ENCODE measurements around the gene ITGAE. TPM values are rescaled to one million over a fixed set of nuclear protein-coding genes. Genes with fewer than 3 reads are reported as not detected.

The ITGAE gene
- total RNA-seq, 1 donor from 2014 or later = 16.7 TPM

DNA sequence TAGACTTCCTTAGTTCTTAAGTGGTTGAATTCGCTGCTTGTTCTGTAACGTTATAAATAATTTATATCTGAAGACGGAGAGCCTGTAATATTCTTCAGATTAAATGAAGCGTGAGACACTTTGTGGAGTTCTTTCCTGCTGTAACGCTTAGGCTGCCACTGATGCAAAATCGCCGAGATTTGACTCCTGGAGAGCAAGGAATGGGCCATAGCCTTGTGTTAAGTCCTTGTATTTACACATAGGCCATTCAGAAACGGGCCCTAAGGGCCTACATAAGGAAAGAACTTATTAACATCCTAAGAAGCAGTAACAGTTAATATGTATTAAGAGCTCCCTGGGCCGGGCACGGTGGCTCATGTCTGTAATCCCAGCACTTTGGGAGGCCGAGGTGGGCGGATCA is 131.4 kb downstream of the ITGAE start:
- Histone ChIP-seq H3K9ac (ENCODE audit: low read depth in 1 of 3, low read length in 3 of 3) (peak overlapping the region; percentile 89 to 99 (median 97)), H3K36me3 (ENCODE audit: control insufficient read depth in 3 of 3, insufficient read depth in 3 of 3, low read length in 3 of 3) (peaks cover under 1 to 9% (median 4%) of the 10 kb centered on the region in 3 donors), H3K27me3 (ENCODE audit: control insufficient read depth in 3 of 3, insufficient read depth in 3 of 3, low read length in 3 of 3) (no peaks in the 10 kb centered on the region), H3K4me3 (ENCODE audit: low read length in 3 of 3) (peak overlapping the region; percentile 82 to 96 (median 94)), H3K9me3 (ENCODE audit: control insufficient read depth in 3 of 3, low read length in 3 of 3) (no peaks in the 10 kb centered on the region), H3K4me1 (ENCODE audit: control insufficient read depth in 3 of 3, insufficient read depth in 3 of 3, low read length in 3 of 3) (peaks cover 31 to 44% (median 35%) of the 10 kb centered on the region in 3 donors), H3K27ac (ENCODE audit: low read depth, low read length) (peak overlapping the region; percentile 95)

DNA sequence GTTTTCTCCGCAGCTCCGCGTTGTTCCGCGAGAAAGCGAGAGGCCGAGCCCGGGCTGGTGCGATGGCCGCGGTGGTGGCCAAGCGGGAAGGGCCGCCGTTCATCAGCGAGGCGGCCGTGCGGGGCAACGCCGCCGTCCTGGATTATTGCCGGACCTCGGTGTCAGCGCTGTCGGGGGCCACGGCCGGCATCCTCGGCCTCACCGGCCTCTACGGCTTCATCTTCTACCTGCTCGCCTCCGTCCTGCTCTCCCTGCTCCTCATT is 132.0 kb downstream of the ITGAE start:
- Histone ChIP-seq H3K27me3 (ENCODE audit: control insufficient read depth in 3 of 3, insufficient read depth in 3 of 3, low read length in 3 of 3) (no peaks in the 10 kb centered on the region), H3K27ac (ENCODE audit: low read depth, low read length) (peak overlapping the region; percentile 95), H3K36me3 (ENCODE audit: control insufficient read depth in 3 of 3, insufficient read depth in 3 of 3, low read length in 3 of 3) (peaks cover 6 to 14% (median 6%) of the 10 kb centered on the region in 3 donors), H3K4me1 (ENCODE audit: control insufficient read depth in 3 of 3, insufficient read depth in 3 of 3, low read length in 3 of 3) (peaks cover 31 to 44% (median 35%) of the 10 kb centered on the region in 3 donors), H3K9ac (ENCODE audit: low read depth in 1 of 3, low read length in 3 of 3) (peak overlapping the region; percentile 89 to 99 (median 97)), H3K4me3 (ENCODE audit: low read length in 3 of 3) (peak overlapping the region; percentile 82 to 96 (median 94)), H3K9me3 (ENCODE audit: control insufficient read depth in 3 of 3, low read length in 3 of 3) (no peaks in the 10 kb centered on the region)

DNA sequence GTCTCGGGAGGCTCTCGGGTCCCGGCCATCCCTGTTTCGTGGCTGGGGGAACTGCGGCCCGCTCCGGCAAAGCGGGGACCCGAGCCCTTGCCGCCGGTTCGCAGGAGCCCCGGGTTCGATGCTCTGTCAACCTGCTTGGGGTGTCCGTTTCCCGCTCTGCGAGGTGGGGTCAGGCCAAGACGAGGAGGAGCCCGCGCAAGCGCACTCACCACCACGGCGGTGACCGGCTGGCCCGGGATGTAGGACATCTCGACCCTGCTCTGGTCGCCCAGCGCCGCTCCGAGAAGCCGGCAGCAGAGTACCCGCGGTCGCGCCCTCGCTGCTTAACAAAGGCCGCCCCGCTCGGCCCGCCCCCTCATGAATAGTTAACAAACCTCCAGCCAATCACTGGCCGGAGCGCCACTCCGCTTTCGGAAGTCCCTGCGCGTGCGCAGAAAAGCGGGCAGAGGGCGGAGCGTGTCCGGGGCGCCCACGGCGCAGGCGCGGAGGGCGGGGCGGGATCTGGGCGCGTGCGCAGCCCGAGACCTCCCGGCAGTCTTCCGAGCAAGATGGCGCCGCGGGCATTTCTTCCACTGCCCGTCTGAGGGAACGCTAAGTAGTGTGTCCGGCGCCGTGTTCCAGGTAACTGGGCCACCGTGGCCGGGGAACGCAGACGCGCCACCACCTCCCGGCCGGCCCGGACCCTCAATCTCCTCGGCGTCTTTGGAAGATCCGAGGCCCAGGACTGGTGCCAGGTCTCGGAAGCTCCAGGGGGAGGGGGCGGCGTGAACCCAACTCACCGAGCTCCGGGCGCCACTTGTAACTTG is 132.5 kb downstream of the ITGAE start, which contains the start of the genes EMC6 and TAX1BP3:
EMC6 (plus strand) TSS at position 534 of the 806 bp plus-strand sequence. CDS start 335 bp downstream, outside the sequence.
TAX1BP3 (minus strand) TSS at position 300 of the 806 bp plus-strand sequence; CDS start at position 248, 52 bp downstream.
- peaks cover 31 to 44% (median 35%) of the 10 kb centered on the region in 3 donors for H3K4me1 ChIP-seq (ENCODE audit: control insufficient read depth in 3 of 3, insufficient read depth in 3 of 3, low read length in 3 of 3)
- peaks cover 11 to 17% (median 12%) of the 10 kb centered on the region in 3 donors for H3K36me3 ChIP-seq (ENCODE audit: control insufficient read depth in 3 of 3, insufficient read depth in 3 of 3, low read length in 3 of 3)
- H3K27me3 ChIP-seq (ENCODE audit: control insufficient read depth in 3 of 3, insufficient read depth in 3 of 3, low read length in 3 of 3) = no peaks in the 10 kb centered on the region

DNA sequence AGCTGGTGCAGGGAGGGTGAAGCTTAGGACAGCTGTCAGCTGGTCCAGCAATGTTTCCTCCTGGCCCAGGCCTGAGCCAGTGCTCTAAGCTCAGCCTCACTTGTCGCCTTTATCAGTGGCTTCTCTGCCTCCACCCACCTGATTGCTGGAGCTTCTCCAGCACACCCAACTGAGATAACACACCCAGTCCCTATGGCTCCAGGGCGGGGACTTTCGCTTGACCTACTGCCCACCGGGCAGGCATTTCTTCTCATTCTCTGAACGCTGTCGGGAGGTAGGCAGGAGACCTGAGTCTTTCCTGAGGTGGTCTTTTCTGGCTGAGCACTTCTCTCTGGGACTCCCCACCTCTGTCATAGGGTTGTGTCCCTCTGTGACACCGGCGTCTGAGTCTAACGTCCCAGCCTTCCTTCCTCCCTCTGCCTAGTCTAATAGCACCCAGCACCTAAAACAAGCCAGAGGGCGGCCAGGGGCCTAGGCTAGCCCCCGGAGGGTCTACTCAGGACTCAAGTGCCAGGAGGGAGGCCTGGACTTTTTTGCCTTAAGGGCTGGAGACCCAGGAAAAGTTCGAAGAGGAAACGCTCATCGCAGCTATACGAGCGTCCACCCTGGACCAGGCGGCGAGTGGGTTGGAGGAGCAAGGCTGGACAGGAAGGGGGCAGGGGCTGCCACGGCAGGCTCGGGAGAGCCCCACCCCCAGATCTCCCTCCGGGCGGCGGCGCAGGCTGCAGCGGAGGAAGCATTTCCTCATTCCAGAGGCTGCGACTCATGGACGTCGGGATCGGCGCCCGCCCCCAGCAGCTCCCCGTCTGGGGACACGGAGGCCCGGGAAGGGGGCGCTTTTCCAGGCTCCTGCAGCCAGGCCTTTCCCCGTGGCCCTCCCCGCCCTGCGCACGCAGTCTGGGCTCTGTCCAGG is 133.4 kb downstream of the ITGAE start:
- peaks cover 17 to 21% (median 17%) of the 10 kb centered on the region in 3 donors for H3K36me3 ChIP-seq (ENCODE audit: control insufficient read depth in 3 of 3, insufficient read depth in 3 of 3, low read length in 3 of 3)
- no peaks in the 10 kb centered on the region for H3K9me3 ChIP-seq (ENCODE audit: control insufficient read depth in 3 of 3, low read length in 3 of 3)
- H3K4me3 ChIP-seq (ENCODE audit: low read length in 3 of 3) = peak overlapping the region; percentile 85 to 90 (median 87)
- peak overlapping the region; percentile 87 to 99 (median 94) for H3K9ac ChIP-seq (ENCODE audit: low read depth in 1 of 3, low read length in 3 of 3)
- peaks cover 31 to 44% (median 35%) of the 10 kb centered on the region in 3 donors for H3K4me1 ChIP-seq (ENCODE audit: control insufficient read depth in 3 of 3, insufficient read depth in 3 of 3, low read length in 3 of 3)
- peak overlapping the region; percentile 95 for H3K27ac ChIP-seq (ENCODE audit: low read depth, low read length)
- H3K27me3 ChIP-seq (ENCODE audit: control insufficient read depth in 3 of 3, insufficient read depth in 3 of 3, low read length in 3 of 3) = no peaks in the 10 kb centered on the region

More for the DNA sequence above, 132.5 kb downstream of the ITGAE start, which contains the start of the genes EMC6 and TAX1BP3:
- H3K9ac ChIP-seq (ENCODE audit: low read depth in 1 of 3, low read length in 3 of 3) = peak within 1 kb of the TSS; percentile 89 to 99 (median 97)
- H3K9me3 ChIP-seq (ENCODE audit: control insufficient read depth in 3 of 3, low read length in 3 of 3) = no peaks in the 10 kb centered on the region
- peak within 1 kb of the TSS; percentile 85 to 96 (median 94) for H3K4me3 ChIP-seq (ENCODE audit: low read length in 3 of 3)
- H3K27ac ChIP-seq (ENCODE audit: low read depth, low read length) = peak within 1 kb of the TSS; percentile 95

DNA sequence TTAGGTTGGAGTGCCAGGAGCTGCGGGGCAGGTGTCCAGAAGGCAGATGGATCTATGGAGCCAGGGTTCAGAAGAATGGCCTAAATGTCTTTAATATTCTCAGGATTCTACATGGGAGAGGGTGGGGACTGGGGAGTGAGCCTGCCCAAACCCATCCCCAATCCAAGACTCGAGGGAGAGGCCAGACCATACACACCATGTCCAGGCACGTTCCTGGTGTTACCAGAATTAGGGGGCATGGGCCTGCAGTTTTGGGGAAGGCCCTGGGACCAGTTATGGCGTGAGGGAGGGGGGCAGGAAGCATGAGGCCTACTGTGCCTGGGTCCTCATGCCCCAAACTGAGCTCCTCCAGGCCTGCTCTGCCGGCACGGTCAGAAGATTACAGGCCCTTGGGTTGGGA is 134.5 kb downstream of the ITGAE start:
- peaks cover 31 to 44% (median 35%) of the 10 kb centered on the region in 3 donors for H3K4me1 ChIP-seq (ENCODE audit: control insufficient read depth in 3 of 3, insufficient read depth in 3 of 3, low read length in 3 of 3)
- H3K36me3 ChIP-seq (ENCODE audit: control insufficient read depth in 3 of 3, insufficient read depth in 3 of 3, low read length in 3 of 3) = peaks cover 14 to 23% (median 17%) of the 10 kb centered on the region in 3 donors
- no peaks in the 10 kb centered on the region for H3K9me3 ChIP-seq (ENCODE audit: control insufficient read depth in 3 of 3, low read length in 3 of 3)
- peak overlapping the region; percentile 8 to 49 (median 19) for H3K4me3 ChIP-seq (ENCODE audit: low read length in 3 of 3)
- H3K27ac ChIP-seq (ENCODE audit: low read depth, low read length) = peak overlapping the region; percentile 95
- H3K27me3 ChIP-seq (ENCODE audit: control insufficient read depth in 3 of 3, insufficient read depth in 3 of 3, low read length in 3 of 3) = no peaks in the 10 kb centered on the region
- H3K9ac ChIP-seq (ENCODE audit: low read depth in 1 of 3, low read length in 3 of 3) = peak overlapping the region in 2 of 3 donors; percentile 51 to 94

DNA sequence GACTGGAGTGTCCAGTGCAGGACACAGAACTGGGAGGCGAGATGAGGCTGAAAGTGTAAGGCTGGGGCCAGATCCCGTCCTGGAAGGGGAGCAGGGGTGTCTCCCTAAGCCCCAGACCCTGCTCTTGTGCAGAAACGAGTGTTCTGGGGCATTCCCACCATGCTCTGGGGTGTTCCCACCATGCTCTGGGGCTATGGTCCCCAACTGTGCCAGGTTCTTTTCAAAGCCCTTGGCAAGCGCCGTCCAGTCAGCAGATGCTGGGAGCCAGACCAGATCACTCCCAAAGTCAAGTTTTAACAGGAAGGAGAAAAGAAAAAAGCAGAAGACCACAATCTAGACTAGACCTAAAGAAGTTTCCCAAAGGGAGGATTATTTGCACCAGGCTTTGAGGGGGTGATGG is 135.2 kb downstream of the ITGAE start:
- peak overlapping the region; percentile 19 to 67 (median 64) for H3K4me3 ChIP-seq (ENCODE audit: low read length in 3 of 3)
- peak overlapping the region in 2 of 3 donors; percentile 5 to 94 for H3K9ac ChIP-seq (ENCODE audit: low read depth in 1 of 3, low read length in 3 of 3)
- H3K36me3 ChIP-seq (ENCODE audit: control insufficient read depth in 3 of 3, insufficient read depth in 3 of 3, low read length in 3 of 3) = peaks cover 16 to 30% (median 19%) of the 10 kb centered on the region in 3 donors
- peak overlapping the region; percentile 95 for H3K27ac ChIP-seq (ENCODE audit: low read depth, low read length)
- H3K27me3 ChIP-seq (ENCODE audit: control insufficient read depth in 3 of 3, insufficient read depth in 3 of 3, low read length in 3 of 3) = no peaks in the 10 kb centered on the region
- peaks cover 34 to 44% (median 35%) of the 10 kb centered on the region in 3 donors for H3K4me1 ChIP-seq (ENCODE audit: control insufficient read depth in 3 of 3, insufficient read depth in 3 of 3, low read length in 3 of 3)
- H3K9me3 ChIP-seq (ENCODE audit: control insufficient read depth in 3 of 3, low read length in 3 of 3) = no peaks in the 10 kb centered on the region

Other genes starting within 250 kb of the ITGAE start
- 0.52 TPM for gene TRPV3, start 243.4 kb downstream of the ITGAE start, total RNA-seq
- gene TRPV1, start 191.8 kb downstream of the ITGAE start, total RNA-seq = 2.6 TPM
- 6.8 TPM for gene SHPK, start 164.9 kb downstream of the ITGAE start, total RNA-seq
- 11.5 TPM for gene CTNS, start 164.4 kb downstream of the ITGAE start, total RNA-seq
- gene TAX1BP3, start 132.6 kb downstream of the ITGAE start, total RNA-seq = 31.3 TPM
- 14.6 TPM for gene EMC6, start 132.4 kb downstream of the ITGAE start, total RNA-seq
- 13.0 TPM for gene P2RX5, start 105.0 kb downstream of the ITGAE start, total RNA-seq
- gene HASPIN, start 77.3 kb downstream of the ITGAE start, total RNA-seq = 2.6 TPM
- 17.2 TPM for gene NCBP3, start 45.1 kb upstream of the ITGAE start, total RNA-seq
- 4.2 TPM for gene CAMKK1, start 91.9 kb upstream of the ITGAE start, total RNA-seq
- 1.6 TPM for gene P2RX1, start 115.3 kb upstream of the ITGAE start, total RNA-seq
- 3.7 TPM for gene ATP2A3, start 163.2 kb upstream of the ITGAE start, total RNA-seq

Data from skeletal muscle tissue (tissue), 4 donors.